Activated naive CD4-positive, alpha-beta T cell treated with anti-CD3 and anti-CD28 coated beads, Interleukin-2, amount 10 ng/mL, durations not matched to agents 5 hours and 36 hours (primary cell): ENCODE results near the gene ARL17A. TPM values are rescaled to one million over a fixed set of nuclear protein-coding genes. Genes with fewer than 3 reads are reported as not detected.

Source experiments
- total RNA-seq, 2 experiments: library from RNA; stranded (reverse); gene quantifications; one replicate each; pipeline ENCODE4 v1.2.3, GENCODE V29; 2021

Gene ARL17A
- total RNA-seq, result 10 to 100 TPM; 22.5 to 26.5 TPM

GRCh38 chr17:46579083-46580075, at the start of gene ARL17A:
ARL17A (minus strand) TSS chr17:46579691; CDS start chr17:46576322, 3,369 bp downstream.

GRCh38 chr17:46590157-46591146, 11.0 kb upstream of the ARL17A start, which contains the start of gene NSF:
NSF (plus strand) TSS chr17:46590669; CDS start chr17:46590776, 107 bp downstream.

GRCh38 chr17:46512168-46512567, 67.3 kb downstream of the ARL17A start, which contains the start of gene LRRC37A2:
LRRC37A2 (plus strand) TSS chr17:46512468; CDS start chr17:46512713, 245 bp downstream.

Other genes with a start within 250 kb of the ARL17A start
- gene ARL17B, start 217.9 kb downstream of the ARL17A start, total RNA-seq, result 10 to 100 TPM; 26.8 to 29.5 TPM
- gene LRRC37A2, start 67.2 kb downstream of the ARL17A start, total RNA-seq, result 10 to 100 TPM; 26.6 to 28.3 TPM
- 10 to 100 TPM; 45.3 to 56.3 TPM for gene NSF, start 11.0 kb upstream of the ARL17A start, total RNA-seq
- gene WNT3, start 239.0 kb upstream of the ARL17A start, total RNA-seq, result not detected